Sigmoid colon (tissue), 4 donors: ENCODE data around the gene ITPKA.

Experiments
- CTCF ChIP-seq, 4 experiments: fragments of 450-650 bp in 3 of 4; fragments of 200-600 bp in 1 of 4; IDR thresholded peaks; one replicate each; pipeline ENCODE4 v1.5.1; 2016 to 2019; ENCODE audit warnings: antibody characterized with exemption in 4 of 4, mild to moderate bottlenecking in 3 of 4, moderate library complexity in 2 of 4
- EP300 ChIP-seq, 4 donors: sonication (generic); formaldehyde crosslinking; IDR thresholded peaks; one replicate each; pipeline ENCODE4 v1.6.1; 2017; ENCODE audit warnings: antibody characterized with exemption in 4 of 4
- POLR2A ChIP-seq, 2 donors: fragments of 450-650 bp; IDR thresholded peaks; one replicate each; pipeline ENCODE4 v1.6.1; 2016; ENCODE audit warnings: antibody characterized with exemption in 2 of 2, mild to moderate bottlenecking in 2 of 2, moderate library complexity in 2 of 2

- no peak for TF ChIP-seq POLR2A (IDR thresholded peaks at IDR 0.05)
- no peak for TF ChIP-seq EP300 (IDR thresholded peaks at IDR 0.05)
- TF ChIP-seq CTCF (IDR thresholded peaks at IDR 0.05) = no peak
Observed at GRCh38 chr15:41521614-41522013, 27.9 kb downstream of the ITPKA start.
